HepG2 (cell line): ENCODE measurements around the gene SFI1. TPM values are rescaled to one million over a fixed set of nuclear protein-coding genes. Genes with fewer than 3 reads are reported as not detected.

ENCODE experiments used
- ATAC-seq: fragments of 200-7000 bp; cut with Tn5 transposase; 3 replicates; pipeline ENCODE4 v1.9.1; 2020; ENCODE audit warnings: mild to moderate bottlenecking, moderate library complexity
- BruUV-seq: library from RNA; stranded (reverse); fragments of 400-500 nt; replicated peaks from 2 replicates; lab custom pipeline; 2021; lab: Mats Ljungman, UMichigan
- CTCF ChIA-PET: fragments of 300-600 bp; formaldehyde crosslinking; extraction: SDS; loops from one replicate; lab custom pipeline; 2021; ENCODE audit warnings: low total read pairs, inconsistent platforms, low intra/inter-chr PET ratio; lab: Yijun Ruan, JAX
- POLR2A ChIA-PET: fragments of 350-600 bp; sonication (Branson Sonifier 250); formaldehyde crosslinking; loops from one replicate; lab custom pipeline; 2020; ENCODE audit warnings: antibody characterized with exemption, inconsistent platforms; lab: Yijun Ruan, JAX
- DNase-seq: peaks from one replicate; pipeline ENCODE4 v3.0.0-alpha.2; 2015; ENCODE audit warnings: low spot score
- FAIRE-seq: peaks from 3 replicates; lab custom pipeline; 2011; peaks lifted over from hg19 to GRCh38; lab: Jason Lieb, UNC
- H2AFZ ChIP-seq: one replicate; pipeline ENCODE4 v1.6.1; 2011; ENCODE audit warnings: low read length, inconsistent platforms
- H3K27ac ChIP-seq: fragments of 300-600 bp; 3 replicates; pipeline ENCODE4 v1.8.0; 2011; ENCODE audit warnings: mixed run types, mild to moderate bottlenecking, mixed read lengths, low read length, inconsistent platforms; ENCODE audit not compliant: insufficient read depth; ENCODE audit errors: extremely low read length
- H3K27me3 ChIP-seq, 2 experiments: fragments of 200-600 bp in 1 of 2; 2 replicates in 1 of 2; 3 replicates in 1 of 2; pipeline versions ENCODE4 v1.6.0 to v1.8.0; 2011; ENCODE audit warnings: low read length in 2 of 2, mild to moderate bottlenecking in 2 of 2, moderate library complexity in 2 of 2, inconsistent platforms in 1 of 2; ENCODE audit not compliant: insufficient read depth in 2 of 2, control insufficient read depth in 1 of 2
- H3K36me3 ChIP-seq, 2 experiments: fragments of 200-600 bp in 1 of 2; replicated peaks in 1 of 2; 2 replicates in 1 of 2; 3 replicates in 1 of 2; pipeline versions ENCODE4 v1.5.1 to v1.8.0; 2011; ENCODE audit warnings: low read length in 2 of 2, inconsistent platforms in 1 of 2; ENCODE audit not compliant: insufficient read depth in 2 of 2, control insufficient read depth in 1 of 2
- H3K4me1 ChIP-seq: 2 replicates; pipeline ENCODE4 v1.5.1; 2012; ENCODE audit warnings: low read length, inconsistent platforms; ENCODE audit not compliant: insufficient read depth
- H3K4me2 ChIP-seq: 2 replicates; pipeline ENCODE4 v1.6.0; 2011; ENCODE audit warnings: low read depth, low read length, inconsistent platforms
- H3K4me3 ChIP-seq, 3 experiments: fragments of 200-600 bp in 1 of 3; sonication (generic), shearing (Covaris generic) in 1 of 3; replicated peaks in 1 of 3; 2 replicates each; pipeline ENCODE4 v1.5.1; 2011 to 2016; ENCODE audit warnings: low read length in 3 of 3, inconsistent platforms in 2 of 3, low read depth in 2 of 3, mild to moderate bottlenecking in 2 of 3, control low read depth in 1 of 3, mixed read lengths in 1 of 3; ENCODE audit not compliant: insufficient read depth in 1 of 3
- H3K79me2 ChIP-seq: one replicate; pipeline ENCODE4 v1.6.1; 2011; ENCODE audit warnings: low read length, inconsistent platforms; ENCODE audit not compliant: insufficient read depth
- H3K9ac ChIP-seq: 2 replicates; pipeline ENCODE4 v1.6.0; 2011; ENCODE audit warnings: mild to moderate bottlenecking, low read depth, low read length, inconsistent platforms; ENCODE audit not compliant: insufficient read depth
- H3K9me3 ChIP-seq: 2 replicates; pipeline ENCODE4 v1.5.1; 2012; ENCODE audit warnings: mild to moderate bottlenecking, low read length
- H4K20me1 ChIP-seq: 2 replicates; pipeline ENCODE4 v1.6.0; 2011; ENCODE audit warnings: inconsistent platforms, mild to moderate bottlenecking, low read length, moderate library complexity; ENCODE audit not compliant: insufficient read depth
- BRCA1 ChIP-seq: sonication (generic); formaldehyde crosslinking; IDR thresholded peaks from 2 replicates; pipeline ENCODE4 v1.4.0; 2020; ENCODE audit warnings: missing genetic modification reagents
- CBX5 ChIP-seq: sonication (generic); formaldehyde crosslinking; IDR thresholded peaks from 2 replicates; pipeline ENCODE4 v1.4.0; 2020; ENCODE audit warnings: missing genetic modification reagents, borderline replicate concordance
- DNMT1 ChIP-seq: sonication (generic); formaldehyde crosslinking; IDR thresholded peaks from 2 replicates; pipeline ENCODE4 v1.5.1; 2020; ENCODE audit warnings: mild to moderate bottlenecking, missing genetic modification reagents
- GABPB1 ChIP-seq: IDR thresholded peaks from 2 replicates; pipeline ENCODE4 v1.6.1; 2016; ENCODE audit warnings: mild to moderate bottlenecking, missing genetic modification reagents, moderate library complexity, missing compliant biosample characterization
- MXD1 ChIP-seq: sonication (generic); formaldehyde crosslinking; IDR thresholded peaks from 2 replicates; pipeline ENCODE4 v1.4.0; 2020; ENCODE audit warnings: mild to moderate bottlenecking, missing genetic modification reagents
- NFIB ChIP-seq: sonication (generic); formaldehyde crosslinking; IDR thresholded peaks from 2 replicates; pipeline ENCODE4 v1.9.0; 2021; ENCODE audit warnings: missing genetic modification reagents, mild to moderate bottlenecking, borderline replicate concordance
- SAP130 ChIP-seq: IDR thresholded peaks from 2 replicates; pipeline ENCODE4 v1.6.1; 2016; ENCODE audit warnings: low read depth
- SIN3B ChIP-seq: fragments of 150-350 bp; IDR thresholded peaks from 2 replicates; pipeline ENCODE4 v1.6.1; 2014; ENCODE audit warnings: low read length
- SMAD1 ChIP-seq: sonication (generic); formaldehyde crosslinking; IDR thresholded peaks from 2 replicates; pipeline ENCODE4 v1.4.0; 2020; ENCODE audit warnings: missing genetic modification reagents, low read depth, mild to moderate bottlenecking, borderline replicate concordance
- ZBTB7B ChIP-seq: sonication (generic); formaldehyde crosslinking; IDR thresholded peaks from 2 replicates; pipeline ENCODE4 v1.4.0; 2020; ENCODE audit warnings: missing genetic modification reagents
- ZNF136 ChIP-seq: sonication (generic); formaldehyde crosslinking; IDR thresholded peaks from 2 replicates; pipeline ENCODE4 v1.8.1; 2022; ENCODE audit warnings: low read depth, mild to moderate bottlenecking, moderate library complexity, missing genetic modification reagents
- ZNF530 ChIP-seq: sonication (generic); formaldehyde crosslinking; IDR thresholded peaks from 2 replicates; pipeline ENCODE4 v1.5.0; 2020; ENCODE audit warnings: low read depth, mild to moderate bottlenecking, missing genetic modification reagents
- ZNF547 ChIP-seq: sonication (generic); formaldehyde crosslinking; IDR thresholded peaks from 2 replicates; pipeline ENCODE4 v1.5.1; 2020; ENCODE audit warnings: mild to moderate bottlenecking, missing genetic modification reagents
- ZNF557 ChIP-seq: sonication (generic); formaldehyde crosslinking; IDR thresholded peaks from 2 replicates; pipeline ENCODE4 v1.4.0; 2020; ENCODE audit warnings: missing genetic modification reagents
- ZNF746 ChIP-seq: sonication (generic); formaldehyde crosslinking; IDR thresholded peaks from 2 replicates; pipeline ENCODE4 v1.8.0; 2022; ENCODE audit warnings: mild to moderate bottlenecking, missing genetic modification reagents
- ZNF770 ChIP-seq: sonication (generic); formaldehyde crosslinking; IDR thresholded peaks from 2 replicates; pipeline ENCODE4 v1.5.0; 2020; ENCODE audit warnings: mild to moderate bottlenecking, missing genetic modification reagents
- ZNF788 ChIP-seq: sonication (generic); formaldehyde crosslinking; IDR thresholded peaks from 2 replicates; pipeline ENCODE4 v1.5.0; 2020; ENCODE audit warnings: mild to moderate bottlenecking, missing genetic modification reagents, borderline replicate concordance
- WGBS: methylation state at CpG from one replicate; pipeline ENCODE4 v1.1.6; 2017; ENCODE audit warnings: low lambda C conversion rate; 5-methylcytosine and 5-hydroxymethylcytosine counted together
- in situ Hi-C: cut with HindIII; loops from 2 replicates; pipeline ENCODE4 v1.10.0; 2017; ENCODE audit warnings: low pct_unique_long_range_greater_than_20kb; ENCODE audit not compliant: extremely low pct_ligation_motif_present
- intact Hi-C: fragments of 100-400 bp; cut with micrococcal nuclease; formaldehyde crosslinking; loops from one replicate; pipeline ENCODE4 v1.10.0; 2022; ENCODE audit not compliant: unreplicated experiment
- polyA plus RNA-seq, 8 experiments: library from polyadenylated mRNA; depleted of rRNA in 3 of 8; stranded (reverse) in 7 of 8; unstranded in 1 of 8; fragments of >200 nt; fragmentation: Illumina TruSeq in 4 of 8; extraction: Trizol in 4 of 8; gene quantifications; 2 replicates each; pipeline versions ENCODE4 v1.2.1 to v1.2.3, GENCODE V29; 2011 to 2016; ENCODE audit warnings: low read depth in 4 of 8, missing spikeins in 1 of 8, mixed read lengths in 1 of 8; ENCODE audit not compliant: insufficient read depth in 1 of 8
- total RNA-seq, 5 experiments: library from RNA; depleted of rRNA; stranded (reverse); fragments of >200 nt; fragmentation: Illumina TruSeq; extraction: Trizol; gene quantifications; 2 replicates each; pipeline ENCODE4 v1.2.3, GENCODE V29; 2016; ENCODE audit warnings: low read depth in 1 of 5

Gene SFI1
- total and polyA plus RNA-seq, 2 of the 13 experiments (the other 11 are each of a cell fraction or from before 2014, with no cell fraction given) = 20.5 to 40.1 TPM

GRCh38 chr22:31652911-31653684, 156.8 kb downstream of the SFI1 start:
- FAIRE-seq = no peak
- 92% methylated on average over 9 of the region's 9 CpGs for WGBS
- Histone ChIP-seq H3K9ac (no peak overlapping the region), H4K20me1 (peaks cover 26% of the 10 kb centered on the region), H2AFZ (no peak overlapping the region), H3K27me3 (no peaks in the 10 kb centered on the region), H3K4me2 (no peak overlapping the region), H3K4me3 (no peak overlapping the region), H3K36me3 (peaks cover 3 to 18% of the 10 kb centered on the region in 2 experiments), H3K4me1 (peaks cover 26% of the 10 kb centered on the region), H3K27ac (no peak overlapping the region), H3K9me3 (no peaks in the 10 kb centered on the region), H3K79me2 (peaks cover 73% of the 10 kb centered on the region)
- peak; percentile 22 for DNase-seq
- POLR2A ChIA-PET = interaction anchor here (2.0 kb wide), 1 partner anchor 9 kb away, joined by 5 read pairs; the partner anchor contains the start of gene PISD
- intact Hi-C loops = no loop called here
- TF ChIP-seq ZNF557 (CRISPR knock-in tag) (no peak), SAP130 (peak; percentile 25; the same call in 1 of the 2 replicates), ZBTB7B (CRISPR knock-in tag) (no peak), ZNF788 (CRISPR knock-in tag) (no peak)
- CTCF ChIA-PET = no interaction called here
- in situ Hi-C loops = loop anchor here (25.0 kb wide), 1 partner anchor 434 kb away; no protein-coding TSS in a partner anchor
- no TSS peak for BruUV-seq
- ATAC-seq = no peak

- ChIA-PET CTCF (no interaction called here), POLR2A (interaction anchor here (2.0 kb wide), 1 partner anchor 8 kb away, joined by 5 read pairs; the partner anchor contains the start of gene PISD)
- Histone ChIP-seq H2AFZ (no peak overlapping the region), H3K79me2 (peaks cover 78% of the 10 kb centered on the region), H3K36me3 (peaks cover 3 to 11% of the 10 kb centered on the region in 2 experiments; a peak in 4 of 5 replicates), H3K4me2 (no peak overlapping the region), H3K9me3 (no peaks in the 10 kb centered on the region), H3K27me3 (no peaks in the 10 kb centered on the region), H4K20me1 (peaks cover 26% of the 10 kb centered on the region), H3K27ac (no peak overlapping the region), H3K9ac (no peak overlapping the region), H3K4me3 (no peak overlapping the region), H3K4me1 (peaks cover 33% of the 10 kb centered on the region)
- intact Hi-C loops = no loop called here
- DNase-seq = no peak
- BruUV-seq = no TSS peak
- no peak for ATAC-seq
- FAIRE-seq = no peak
- in situ Hi-C loops = loop anchor here (25.0 kb wide), 1 partner anchor 433 kb away; no protein-coding TSS in a partner anchor
- 97% methylated on average over 2 of the region's 2 CpGs for WGBS
- TF ChIP-seq BRCA1 = no peak
- TF ChIP-seq NFIB (CRISPR knock-in tag) = no peak
- TF ChIP-seq SMAD1 (CRISPR knock-in tag) = no peak
- TF ChIP-seq DNMT1 (CRISPR knock-in tag) = no peak
- TF ChIP-seq GABPB1 (CRISPR knock-in tag) = no peak
- no peak for TF ChIP-seq SIN3B
- TF ChIP-seq ZNF547 (CRISPR knock-in tag) = no peak
- TF ChIP-seq ZNF530 (CRISPR knock-in tag) = no peak
- no peak for TF ChIP-seq MXD1 (CRISPR knock-in tag)
- TF ChIP-seq ZNF746 = no peak
- TF ChIP-seq ZNF770 (CRISPR knock-in tag) = no peak
- no peak for TF ChIP-seq ZNF136 (CRISPR knock-in tag)
- no peak for TF ChIP-seq CBX5
Measured at GRCh38 chr22:31653944-31654343, 157.6 kb downstream of the SFI1 start.
